AG09319 (cell line): ENCODE data around the gene MYL12B.

Experiments used
- DNase-seq: peaks from one replicate; pipeline ENCODE4 v3.0.0-alpha.2; 2010; ENCODE audit warnings: low read depth; ENCODE audit errors: extremely low read depth
- CTCF ChIP-seq: IDR thresholded peaks from 2 replicates; pipeline ENCODE4 v1.5.1; 2011; ENCODE audit warnings: low read depth, mild to moderate bottlenecking, inconsistent platforms, low read length, moderate library complexity

Gene MYL12B

DNA sequence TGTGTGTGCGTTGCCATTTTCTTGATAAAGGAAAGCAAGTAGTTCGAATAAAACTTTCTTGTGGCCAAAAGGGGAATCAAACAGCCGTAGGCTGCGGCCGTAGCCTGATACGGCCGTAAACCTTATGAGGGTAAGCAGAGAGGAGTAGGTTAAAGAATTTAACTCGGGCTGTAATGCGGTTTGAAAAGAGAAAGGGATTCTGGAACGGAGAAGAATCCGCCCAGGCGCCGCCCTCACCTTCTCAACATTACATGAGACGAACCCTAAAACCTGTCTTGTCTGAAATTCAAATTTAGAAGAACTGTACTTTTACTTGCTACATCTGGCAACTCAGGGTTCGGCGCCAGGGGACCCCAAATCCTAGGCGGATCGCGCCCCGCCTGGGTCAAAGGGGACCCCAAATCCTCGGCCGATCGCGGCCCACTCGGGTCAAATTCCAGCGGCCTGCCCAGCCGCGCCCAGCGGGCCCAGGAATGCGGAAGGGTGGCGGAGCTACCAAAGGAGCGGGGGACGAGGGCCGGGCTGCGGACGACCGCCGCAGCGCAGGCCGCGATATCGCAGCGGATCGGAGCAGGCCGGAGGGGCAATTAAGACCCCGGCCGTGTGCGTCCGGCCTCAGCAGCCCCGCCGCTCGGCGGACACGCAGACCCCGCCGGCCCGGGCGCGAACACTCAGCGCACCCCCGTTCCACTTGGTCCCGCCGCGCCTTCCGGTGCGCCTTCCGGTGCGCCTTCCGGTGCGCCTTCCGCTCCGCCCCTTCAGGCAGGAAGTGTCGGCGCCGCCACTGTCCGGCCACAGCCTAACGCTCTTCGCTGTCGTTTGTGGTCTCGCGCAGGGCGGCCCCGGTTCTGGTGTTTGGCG, at the start of gene MYL12B:
MYL12B (plus strand) TSS at position 761 of the 861 bp plus-strand sequence. CDS start 10,766 bp downstream, outside the sequence.
- no peak for DNase-seq
- TF ChIP-seq CTCF = no peak

GRCh38 chr18:3212657-3213056, 49.3 kb upstream of the MYL12B start:
- no peak for DNase-seq
- no peak for TF ChIP-seq CTCF

- TF ChIP-seq CTCF = no peak
- DNase-seq = no peak
Observed at GRCh38 chr18:3213300-3214059, 48.5 kb upstream of the MYL12B start.

DNA sequence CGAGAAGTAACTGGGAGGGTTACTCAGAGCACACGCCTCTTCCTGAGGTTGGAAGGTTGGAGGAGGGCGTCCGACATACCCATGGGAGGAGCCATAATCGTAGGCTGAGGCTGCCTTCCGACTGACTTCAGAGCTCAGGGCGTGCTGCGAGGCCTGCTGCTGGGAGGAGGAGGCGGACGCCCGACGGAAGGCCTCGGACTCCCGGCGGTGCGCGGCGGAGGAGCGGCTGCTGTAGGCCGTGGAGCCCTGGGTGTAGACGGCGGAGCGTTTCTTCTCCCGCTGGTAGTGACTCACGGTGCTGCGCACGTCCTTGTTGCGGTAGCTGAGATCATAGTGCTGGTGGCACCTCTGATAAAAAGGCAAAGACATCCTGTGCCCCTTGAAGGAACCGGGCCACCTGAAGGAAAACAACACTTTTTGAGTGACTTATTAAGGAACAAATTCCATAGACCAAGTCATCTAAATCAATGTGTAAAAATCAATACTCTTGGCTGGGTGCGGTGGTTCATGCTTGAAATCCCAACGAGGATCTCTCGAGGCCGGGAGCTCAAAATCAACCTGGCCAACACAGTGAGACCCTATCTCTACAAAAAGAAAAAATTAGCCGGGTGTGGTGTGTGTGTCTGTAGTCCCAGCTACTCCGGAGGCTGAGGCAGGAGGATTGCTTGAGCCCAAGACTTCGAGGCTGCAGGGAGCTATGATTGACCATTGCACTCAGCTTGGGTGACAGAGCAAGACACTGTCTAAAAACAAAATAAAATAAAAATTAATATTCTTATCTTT, 46.9 kb upstream of the MYL12B start:
- TF ChIP-seq CTCF = no peak
- DNase-seq = no peak

GRCh38 chr18:3216987-3217386, 44.9 kb upstream of the MYL12B start:
- no peak for DNase-seq
- no peak for TF ChIP-seq CTCF

DNA sequence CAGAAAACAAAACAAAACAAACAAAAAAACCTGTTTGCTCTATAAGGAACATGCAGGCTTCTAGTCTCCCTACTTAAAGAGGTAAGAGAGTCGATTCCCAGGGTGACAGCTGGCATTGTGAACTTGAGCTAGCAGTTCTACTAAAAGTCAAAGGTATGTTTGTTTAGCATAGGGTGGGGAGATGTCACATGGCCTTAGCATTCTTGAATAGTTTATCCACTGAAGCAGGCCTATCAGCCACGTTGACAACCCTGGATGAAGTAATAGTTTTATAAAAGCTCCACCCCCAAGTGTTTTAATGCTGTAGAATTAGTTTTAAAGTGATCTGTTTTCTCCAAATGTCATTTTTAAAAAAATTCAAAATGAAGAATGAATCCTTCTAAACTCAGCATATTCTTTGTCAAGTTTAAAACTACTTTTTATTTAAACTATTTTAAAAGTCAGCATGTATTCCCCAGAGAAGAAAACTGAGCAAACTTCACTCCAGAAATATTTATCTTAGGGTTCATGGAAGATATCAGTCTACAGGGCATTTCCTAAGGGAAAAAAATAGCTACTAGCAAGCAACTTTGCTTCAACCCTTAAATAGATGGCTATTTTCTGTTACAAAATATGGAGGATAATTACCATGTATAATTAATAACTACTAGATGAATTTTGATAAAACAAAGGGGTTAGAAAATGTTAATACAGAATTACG, 43.8 kb upstream of the MYL12B start:
- no peak for DNase-seq
- no peak for TF ChIP-seq CTCF
